HepG2 (cell line): ENCODE results near the gene HLA-DPA1. TPM values are rescaled to one million over a fixed set of nuclear protein-coding genes. Genes with fewer than 3 reads are reported as not detected.

Experiments
- ATAC-seq: fragments of 200-7000 bp; cut with Tn5 transposase; 3 replicates; pipeline ENCODE4 v1.9.1; 2020; ENCODE audit warnings: mild to moderate bottlenecking, moderate library complexity
- BruUV-seq: library from RNA; stranded (reverse); fragments of 400-500 nt; replicated peaks from 2 replicates; lab custom pipeline; 2021; lab: Mats Ljungman, UMichigan
- CTCF ChIA-PET: fragments of 300-600 bp; formaldehyde crosslinking; extraction: SDS; loops from one replicate; lab custom pipeline; 2021; ENCODE audit warnings: low total read pairs, inconsistent platforms, low intra/inter-chr PET ratio; lab: Yijun Ruan, JAX
- POLR2A ChIA-PET: fragments of 350-600 bp; sonication (Branson Sonifier 250); formaldehyde crosslinking; loops from one replicate; lab custom pipeline; 2020; ENCODE audit warnings: antibody characterized with exemption, inconsistent platforms; lab: Yijun Ruan, JAX
- DNase-seq: peaks from one replicate; pipeline ENCODE4 v3.0.0-alpha.2; 2015; ENCODE audit warnings: low spot score
- FAIRE-seq: peaks from 3 replicates; lab custom pipeline; 2011; peaks lifted over from hg19 to GRCh38; lab: Jason Lieb, UNC
- H2AFZ ChIP-seq: one replicate; pipeline ENCODE4 v1.6.1; 2011; ENCODE audit warnings: low read length, inconsistent platforms
- H3K27ac ChIP-seq: fragments of 300-600 bp; 3 replicates; pipeline ENCODE4 v1.8.0; 2011; ENCODE audit warnings: mixed run types, mild to moderate bottlenecking, mixed read lengths, low read length, inconsistent platforms; ENCODE audit not compliant: insufficient read depth; ENCODE audit errors: extremely low read length
- H3K27me3 ChIP-seq, 2 experiments: fragments of 200-600 bp in 1 of 2; 2 replicates in 1 of 2; 3 replicates in 1 of 2; pipeline versions ENCODE4 v1.6.0 to v1.8.0; 2011; ENCODE audit warnings: low read length in 2 of 2, mild to moderate bottlenecking in 2 of 2, moderate library complexity in 2 of 2, inconsistent platforms in 1 of 2; ENCODE audit not compliant: insufficient read depth in 2 of 2, control insufficient read depth in 1 of 2
- H3K36me3 ChIP-seq, 2 experiments: fragments of 200-600 bp in 1 of 2; replicated peaks in 1 of 2; 2 replicates in 1 of 2; 3 replicates in 1 of 2; pipeline versions ENCODE4 v1.5.1 to v1.8.0; 2011; ENCODE audit warnings: low read length in 2 of 2, inconsistent platforms in 1 of 2; ENCODE audit not compliant: insufficient read depth in 2 of 2, control insufficient read depth in 1 of 2
- H3K4me1 ChIP-seq: 2 replicates; pipeline ENCODE4 v1.5.1; 2012; ENCODE audit warnings: low read length, inconsistent platforms; ENCODE audit not compliant: insufficient read depth
- H3K4me2 ChIP-seq: 2 replicates; pipeline ENCODE4 v1.6.0; 2011; ENCODE audit warnings: low read depth, low read length, inconsistent platforms
- H3K4me3 ChIP-seq, 3 experiments: fragments of 200-600 bp in 1 of 3; sonication (generic), shearing (Covaris generic) in 1 of 3; replicated peaks in 1 of 3; 2 replicates each; pipeline ENCODE4 v1.5.1; 2011 to 2016; ENCODE audit warnings: low read length in 3 of 3, inconsistent platforms in 2 of 3, low read depth in 2 of 3, mild to moderate bottlenecking in 2 of 3, control low read depth in 1 of 3, mixed read lengths in 1 of 3; ENCODE audit not compliant: insufficient read depth in 1 of 3
- H3K79me2 ChIP-seq: one replicate; pipeline ENCODE4 v1.6.1; 2011; ENCODE audit warnings: low read length, inconsistent platforms; ENCODE audit not compliant: insufficient read depth
- H3K9ac ChIP-seq: 2 replicates; pipeline ENCODE4 v1.6.0; 2011; ENCODE audit warnings: mild to moderate bottlenecking, low read depth, low read length, inconsistent platforms; ENCODE audit not compliant: insufficient read depth
- H3K9me3 ChIP-seq: 2 replicates; pipeline ENCODE4 v1.5.1; 2012; ENCODE audit warnings: mild to moderate bottlenecking, low read length
- H4K20me1 ChIP-seq: 2 replicates; pipeline ENCODE4 v1.6.0; 2011; ENCODE audit warnings: inconsistent platforms, mild to moderate bottlenecking, low read length, moderate library complexity; ENCODE audit not compliant: insufficient read depth
- BORCS8-MEF2B ChIP-seq: sonication (generic); formaldehyde crosslinking; IDR thresholded peaks from 2 replicates; pipeline ENCODE4 v1.8.0; 2022; ENCODE audit warnings: mild to moderate bottlenecking, missing genetic modification reagents
- ETV6 ChIP-seq: sonication (generic); formaldehyde crosslinking; conservative IDR thresholded peaks from 2 replicates; pipeline ENCODE4 v1.4.0; 2020; ENCODE audit warnings: missing genetic modification reagents
- KLF12 ChIP-seq: sonication (generic); formaldehyde crosslinking; IDR thresholded peaks from 2 replicates; pipeline ENCODE4 v1.4.0; 2020; ENCODE audit warnings: missing genetic modification reagents, borderline replicate concordance
- MLXIP ChIP-seq: sonication (generic); formaldehyde crosslinking; IDR thresholded peaks from 2 replicates; pipeline ENCODE4 v1.9.0; 2021; ENCODE audit warnings: missing genetic modification reagents, borderline replicate concordance
- MZF1 ChIP-seq: sonication (generic); formaldehyde crosslinking; IDR thresholded peaks from 2 replicates; pipeline ENCODE4 v1.8.1; 2023; ENCODE audit warnings: mild to moderate bottlenecking, missing genetic modification reagents, borderline replicate concordance
- NR1H2 ChIP-seq: sonication (generic); formaldehyde crosslinking; IDR thresholded peaks from 2 replicates; pipeline ENCODE4 v1.8.1; 2022; ENCODE audit warnings: low read depth, missing genetic modification reagents, borderline replicate concordance
- SMC3 ChIP-seq: IDR thresholded peaks from 2 replicates; pipeline ENCODE4 v1.6.1; 2011; ENCODE audit warnings: low read length, improper control_type of control experiment
- SNAPC2 ChIP-seq: sonication (generic); formaldehyde crosslinking; IDR thresholded peaks from 2 replicates; pipeline ENCODE4 v1.8.1; 2022; ENCODE audit warnings: mild to moderate bottlenecking, missing genetic modification reagents
- TAF15 ChIP-seq: fragments of 200-400 bp; formaldehyde crosslinking; IDR thresholded peaks from one replicate; pipeline ENCODE4 v1.6.1; 2018; ENCODE audit warnings: mild to moderate bottlenecking, low read depth, low read length; ENCODE audit not compliant: poor library complexity, severe bottlenecking
- TERF1 ChIP-seq: sonication (generic); formaldehyde crosslinking; IDR thresholded peaks from 2 replicates; pipeline ENCODE4 v1.8.0; 2022; ENCODE audit warnings: mild to moderate bottlenecking, missing genetic modification reagents, moderate library complexity
- ZMAT5 ChIP-seq: sonication (generic); formaldehyde crosslinking; IDR thresholded peaks from 2 replicates; pipeline ENCODE4 v1.5.0; 2020; ENCODE audit warnings: mild to moderate bottlenecking, low read depth, missing genetic modification reagents, borderline replicate concordance
- ZNF430 ChIP-seq: sonication (generic); formaldehyde crosslinking; IDR thresholded peaks from 2 replicates; pipeline ENCODE4 v1.9.0; 2021; ENCODE audit warnings: mild to moderate bottlenecking, missing genetic modification reagents
- ZNF512B ChIP-seq: sonication (generic); formaldehyde crosslinking; IDR thresholded peaks from 2 replicates; pipeline ENCODE4 v1.5.1; 2020; ENCODE audit warnings: missing genetic modification reagents, mild to moderate bottlenecking, borderline replicate concordance
- ZNF691 ChIP-seq: sonication (generic); formaldehyde crosslinking; IDR thresholded peaks from 2 replicates; pipeline ENCODE4 v1.4.0; 2020; ENCODE audit warnings: missing genetic modification reagents, low read depth, mild to moderate bottlenecking, borderline replicate concordance
- ZNF724P ChIP-seq: sonication (generic); formaldehyde crosslinking; IDR thresholded peaks from 2 replicates; pipeline ENCODE4 v1.8.0; 2022; ENCODE audit warnings: missing genetic modification reagents, borderline replicate concordance
- WGBS: methylation state at CpG from one replicate; pipeline ENCODE4 v1.1.6; 2017; ENCODE audit warnings: low lambda C conversion rate; 5-methylcytosine and 5-hydroxymethylcytosine counted together
- in situ Hi-C: cut with HindIII; loops from 2 replicates; pipeline ENCODE4 v1.10.0; 2017; ENCODE audit warnings: low pct_unique_long_range_greater_than_20kb; ENCODE audit not compliant: extremely low pct_ligation_motif_present
- intact Hi-C: fragments of 100-400 bp; cut with micrococcal nuclease; formaldehyde crosslinking; loops from one replicate; pipeline ENCODE4 v1.10.0; 2022; ENCODE audit not compliant: unreplicated experiment
- polyA plus RNA-seq, 8 experiments: library from polyadenylated mRNA; depleted of rRNA in 3 of 8; stranded (reverse) in 7 of 8; unstranded in 1 of 8; fragments of >200 nt; fragmentation: Illumina TruSeq in 4 of 8; extraction: Trizol in 4 of 8; gene quantifications; 2 replicates each; pipeline versions ENCODE4 v1.2.1 to v1.2.3, GENCODE V29; 2011 to 2016; ENCODE audit warnings: low read depth in 4 of 8, missing spikeins in 1 of 8, mixed read lengths in 1 of 8; ENCODE audit not compliant: insufficient read depth in 1 of 8
- total RNA-seq, 5 experiments: library from RNA; depleted of rRNA; stranded (reverse); fragments of >200 nt; fragmentation: Illumina TruSeq; extraction: Trizol; gene quantifications; 2 replicates each; pipeline ENCODE4 v1.2.3, GENCODE V29; 2016; ENCODE audit warnings: low read depth in 1 of 5

Gene HLA-DPA1
- total and polyA plus RNA-seq, 2 of the 13 experiments (the other 11 are each of a cell fraction or from before 2014, with no cell fraction given) = not detected

GRCh38 chr6:33088258-33088930, 14.9 kb upstream of the HLA-DPA1 start:
- Histone ChIP-seq H3K27me3 (peaks cover 0 to 34% of the 10 kb centered on the region in 2 experiments; a peak in 3 of 5 replicates), H4K20me1 (no peaks in the 10 kb centered on the region), H3K79me2 (no peaks in the 10 kb centered on the region), H3K27ac (no peak overlapping the region), H3K36me3 (no peaks in the 10 kb centered on the region), H3K4me2 (no peak overlapping the region), H3K4me1 (no peaks in the 10 kb centered on the region), H3K4me3 (no peak overlapping the region), H2AFZ (no peak overlapping the region), H3K9me3 (no peaks in the 10 kb centered on the region), H3K9ac (no peak overlapping the region)
- POLR2A ChIA-PET = no interaction called here
- DNase-seq (no peak), ATAC-seq (no peak), FAIRE-seq (no peak)
- CTCF ChIA-PET = no interaction called here
- no peak for TF ChIP-seq SMC3
- TF ChIP-seq BORCS8-MEF2B (CRISPR knock-in tag) = no peak
- no peak for TF ChIP-seq ZNF724P
- no peak for TF ChIP-seq MZF1
- no peak for TF ChIP-seq NR1H2 (CRISPR knock-in tag)
- no peak for TF ChIP-seq ETV6 (CRISPR knock-in tag)
- no peak for TF ChIP-seq TERF1 (CRISPR knock-in tag)
- TF ChIP-seq SNAPC2 (CRISPR knock-in tag) = no peak
- no peak for TF ChIP-seq ZMAT5 (CRISPR knock-in tag)
- TF ChIP-seq ZNF430 = no peak
- TF ChIP-seq ZNF512B = no peak
- TF ChIP-seq TAF15 = no peak
- TF ChIP-seq KLF12 = no peak
- no peak for TF ChIP-seq MLXIP (CRISPR knock-in tag)
- no peak for TF ChIP-seq ZNF691
- BruUV-seq = no TSS peak
- 1% methylated on average over 3 of the region's 3 CpGs for WGBS
- in situ Hi-C loops (no loop called here), intact Hi-C loops (no loop called here)
